Pons (tissue), 1 donor: Measurements from ENCODE around the gene XKR8.
"Not testable (repeated sequence)": the region's sequence is repeated elsewhere in the genome, so short reads cannot be mapped to it uniquely, and the experiment has no call there.

ENCODE experiments used
- DNase-seq: peaks from one replicate; pipeline ENCODE4 v3.0.0-alpha.2; 2016; ENCODE audit warnings: low spot score

Gene XKR8

DNA sequence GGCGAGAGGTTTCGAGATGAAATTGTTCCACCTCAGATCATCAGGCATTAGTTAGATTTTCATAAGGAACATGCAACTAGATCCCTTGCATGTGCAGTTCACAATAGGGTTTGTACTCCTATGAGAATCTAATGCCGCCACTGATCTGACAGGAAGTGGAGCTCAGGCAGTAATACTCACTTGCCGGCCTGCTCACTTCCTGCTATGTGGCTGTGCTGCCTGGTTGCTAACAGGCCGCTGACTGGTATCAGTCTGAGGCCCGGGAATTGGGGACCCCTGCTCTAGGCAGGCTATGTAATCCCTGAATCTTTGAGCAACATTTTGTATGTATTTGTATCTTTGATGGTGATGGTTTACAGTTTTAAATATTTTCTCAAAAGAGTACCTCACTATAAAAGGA lies 32.5 kb downstream of the XKR8 start:
- DNase-seq: no peak

DNA sequence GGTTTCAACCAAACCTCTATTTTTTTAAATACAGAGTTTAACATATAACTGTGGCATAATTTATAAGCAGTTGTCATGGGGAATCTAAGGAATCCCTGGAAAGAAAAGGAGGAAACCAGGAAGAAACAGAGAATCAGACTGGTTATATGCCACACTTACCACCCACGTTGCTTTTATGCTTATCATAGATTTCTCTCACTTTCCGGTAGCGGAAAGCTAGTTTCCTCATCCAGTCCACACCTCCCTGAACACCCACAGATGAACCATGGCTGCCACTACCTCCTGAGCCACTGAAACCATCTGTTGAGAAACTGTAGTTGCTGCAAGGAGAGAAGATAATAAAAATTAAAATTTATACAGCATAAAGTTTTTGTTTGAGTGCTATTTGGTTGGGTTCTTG lies 33.5 kb downstream of the XKR8 start:
- DNase-seq: no peak

DNA sequence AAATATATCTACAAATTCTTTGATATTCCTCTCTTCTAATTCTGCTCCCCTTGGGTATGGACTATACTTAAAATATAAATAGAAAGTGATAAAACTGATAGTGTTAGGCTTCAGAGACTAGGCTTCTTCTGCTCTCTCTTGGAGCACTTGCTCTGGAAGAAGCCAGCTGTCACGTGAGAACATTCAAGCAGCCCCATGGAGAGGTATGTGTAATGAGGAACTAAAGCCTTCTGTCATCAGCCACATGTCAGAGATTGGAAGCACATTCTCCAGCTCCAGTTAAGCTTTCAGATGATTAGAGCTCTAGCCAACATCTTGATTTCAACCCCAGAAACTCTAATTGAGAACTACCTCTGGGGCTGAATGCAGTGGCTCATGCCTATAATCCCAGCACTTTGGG lies 34.3 kb downstream of the XKR8 start:
- no peak for DNase-seq

DNA sequence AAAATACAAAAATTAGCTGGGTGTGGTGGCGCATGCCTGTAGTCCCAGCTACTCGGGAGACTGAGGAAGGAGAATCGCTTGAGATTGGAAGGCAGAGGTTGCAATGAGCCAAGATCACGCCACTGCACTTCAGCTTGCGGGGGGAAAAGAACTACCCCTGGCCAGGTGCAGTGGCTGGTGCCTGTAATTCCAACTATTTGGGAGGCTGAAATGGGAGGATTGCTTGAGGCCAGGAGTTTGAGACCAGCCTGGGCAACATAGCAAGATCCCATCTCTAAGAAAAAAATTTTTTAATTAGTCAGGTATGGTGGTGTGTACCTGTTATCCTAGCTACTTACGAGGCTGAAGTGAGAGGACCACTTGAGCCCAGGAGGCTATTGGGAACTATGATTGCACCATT lies 34.8 kb downstream of the XKR8 start:
- DNase-seq: not testable (repeated sequence)

DNA sequence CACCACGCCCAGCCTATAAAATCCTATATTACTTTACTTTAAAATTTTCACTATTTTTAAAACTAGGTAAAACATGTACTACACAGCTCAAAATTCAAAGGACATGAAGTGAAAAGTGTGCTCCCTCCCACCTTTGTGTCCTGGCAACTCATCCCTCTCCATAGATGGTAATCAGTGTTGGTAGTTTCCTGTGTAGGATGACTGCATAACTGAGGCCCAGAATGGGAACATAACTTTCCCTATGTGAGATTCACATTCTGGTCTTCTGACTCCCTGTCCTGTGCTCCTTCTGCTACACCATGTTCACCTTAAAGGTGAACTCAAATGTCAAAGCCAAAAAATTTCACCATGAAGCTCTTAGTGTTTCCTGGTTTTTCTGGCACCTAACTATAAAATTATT lies 39.3 kb downstream of the XKR8 start:
- no peak for DNase-seq

DNA sequence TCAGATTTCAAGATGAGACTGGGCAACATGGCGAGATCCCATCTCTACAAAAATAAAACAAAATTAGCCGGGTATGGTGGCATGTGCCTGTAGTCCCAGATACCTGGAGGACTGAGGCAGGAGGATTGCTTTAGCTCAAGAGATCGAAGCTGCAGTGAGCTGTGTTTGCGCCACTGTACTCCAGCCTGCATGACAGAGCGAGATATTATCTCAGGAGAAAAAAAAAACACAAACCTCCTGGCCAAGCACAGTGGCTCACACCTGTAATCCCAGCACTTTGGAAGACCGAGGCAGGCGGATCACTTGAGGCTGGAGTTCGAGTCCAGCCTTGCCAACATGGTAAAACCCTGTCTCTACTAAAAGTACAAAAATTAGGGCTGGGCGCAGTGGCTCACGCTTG lies 42.8 kb downstream of the XKR8 start:
- DNase-seq: no peak

DNA sequence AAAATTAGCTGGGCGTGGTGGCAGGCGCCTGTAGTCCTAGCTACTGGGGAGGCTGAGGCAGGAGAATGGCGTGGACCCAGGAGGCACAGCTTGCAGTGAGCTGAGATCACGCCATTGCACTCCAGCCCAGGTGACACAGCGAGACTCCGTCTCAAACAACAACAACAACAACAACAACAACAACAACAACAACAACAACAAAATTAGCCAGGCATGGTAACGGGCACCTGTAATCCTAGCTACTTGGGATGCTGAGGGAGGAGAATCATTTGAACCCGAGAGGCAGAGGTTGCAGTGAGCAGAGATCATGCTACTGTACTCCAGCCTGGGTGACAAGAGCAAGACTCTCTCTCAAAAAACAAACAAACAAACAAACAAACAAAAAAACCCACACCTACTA lies 43.3 kb downstream of the XKR8 start:
- not testable (repeated sequence) for DNase-seq

DNA sequence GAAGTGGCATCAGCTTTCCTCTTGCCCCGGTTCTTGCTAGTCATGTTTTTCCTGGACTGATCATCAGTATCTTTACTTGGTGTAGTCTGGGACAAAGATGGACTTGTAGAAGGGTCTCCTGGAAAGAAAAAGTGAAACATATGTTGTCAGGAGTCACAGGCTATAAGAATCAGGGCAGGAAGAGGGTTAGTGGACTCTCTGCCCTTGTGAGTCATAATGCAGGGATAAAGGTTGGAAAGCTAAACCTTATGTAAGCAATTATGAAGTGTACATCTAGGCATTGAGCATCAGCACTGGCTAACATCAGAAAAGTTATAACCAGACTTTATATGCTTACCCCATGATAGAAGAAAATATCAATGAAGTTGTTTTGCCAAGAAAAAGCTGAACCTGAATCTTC lies 51.2 kb downstream of the XKR8 start:
- DNase-seq: no peak
